Astrocyte of the spinal cord (primary cell): ENCODE data around the gene SETD3.

Experiments
- DNase-seq: peaks from one replicate; pipeline ENCODE4 v3.0.0; 2011; ENCODE audit warnings: low read depth, low spot score
- H3K4me3 ChIP-seq: 2 replicates; pipeline ENCODE4 v1.5.1; 2011; ENCODE audit warnings: low read depth, mild to moderate bottlenecking, low read length, moderate library complexity
- CTCF ChIP-seq: IDR thresholded peaks from 2 replicates; pipeline ENCODE4 v1.5.1; 2012; ENCODE audit warnings: low read depth, mild to moderate bottlenecking, low read length, inconsistent platforms
- in situ Hi-C: cut with HindIII; loops from 2 replicates; pipeline ENCODE4 v1.10.0; 2017; ENCODE audit warnings: low sequenced_read_pairs

SETD3 gene

GRCh38 chr14:99468081-99468480 lies 12.6 kb downstream of the SETD3 start:
- TF ChIP-seq CTCF = no peak
- no peak overlapping the region for H3K4me3 ChIP-seq
- in situ Hi-C loops = no loop called here
- DNase-seq = no peak

- no peak overlapping the region for H3K4me3 ChIP-seq
- no peak for TF ChIP-seq CTCF
- DNase-seq = no peak
- in situ Hi-C loops = no loop called here
Measured at GRCh38 chr14:99467336-99468078, 13.2 kb downstream of the SETD3 start.

GRCh38 chr14:99466758-99467157 lies 13.9 kb downstream of the SETD3 start:
- in situ Hi-C loops = no loop called here
- TF ChIP-seq CTCF = no peak
- DNase-seq = no peak
- no peak overlapping the region for H3K4me3 ChIP-seq

- DNase-seq = no peak
- in situ Hi-C loops = no loop called here
- H3K4me3 ChIP-seq = no peak overlapping the region
- TF ChIP-seq CTCF = no peak
Measured at GRCh38 chr14:99465288-99465687, 15.4 kb downstream of the SETD3 start.

GRCh38 chr14:99463974-99464373 lies 16.7 kb downstream of the SETD3 start:
- no peak for TF ChIP-seq CTCF
- in situ Hi-C loops = no loop called here
- no peak overlapping the region for H3K4me3 ChIP-seq
- no peak for DNase-seq

- H3K4me3 ChIP-seq = no peak overlapping the region
- no peak for DNase-seq
- in situ Hi-C loops = no loop called here
- no peak for TF ChIP-seq CTCF
Measured at GRCh38 chr14:99462210-99462609, 18.4 kb downstream of the SETD3 start.
